ENCODE measurements around the gene PTPRG.

PTPRG gene

GRCh38 chr3:61893840-61894566 is 332.6 kb downstream of the PTPRG start:
- H3K27ac ChIP-seq: no peak overlapping the region
- no peak for TF ChIP-seq CTCF (IDR thresholded peaks at IDR 0.05)
- H3K9me3 ChIP-seq (ENCODE audit: control insufficient read depth, low read length): no peaks in the 10 kb centered on the region
- H3K4me3 ChIP-seq (ENCODE audit: low read depth, low read length): no peak overlapping the region
- H3K4me1 ChIP-seq: peaks cover 11% of the 10 kb centered on the region
- H2AFZ ChIP-seq: no peak overlapping the region
- no peaks in the 10 kb centered on the region for H3K27me3 ChIP-seq (ENCODE audit: control insufficient read depth, insufficient read depth, low read length)
- no peak overlapping the region for H3K4me2 ChIP-seq (ENCODE audit: low read length)
- H3K36me3 ChIP-seq (ENCODE audit: control insufficient read depth, insufficient read depth, low read length): no peaks in the 10 kb centered on the region
- no peak overlapping the region for H3K9ac ChIP-seq
- peaks cover 44% of the 10 kb centered on the region for H3K79me2 ChIP-seq

GRCh38 chr3:61894988-61895935 is 333.9 kb downstream of the PTPRG start:
- no peak overlapping the region for H3K27ac ChIP-seq
- no peak for TF ChIP-seq CTCF (IDR thresholded peaks at IDR 0.05)

DNA sequence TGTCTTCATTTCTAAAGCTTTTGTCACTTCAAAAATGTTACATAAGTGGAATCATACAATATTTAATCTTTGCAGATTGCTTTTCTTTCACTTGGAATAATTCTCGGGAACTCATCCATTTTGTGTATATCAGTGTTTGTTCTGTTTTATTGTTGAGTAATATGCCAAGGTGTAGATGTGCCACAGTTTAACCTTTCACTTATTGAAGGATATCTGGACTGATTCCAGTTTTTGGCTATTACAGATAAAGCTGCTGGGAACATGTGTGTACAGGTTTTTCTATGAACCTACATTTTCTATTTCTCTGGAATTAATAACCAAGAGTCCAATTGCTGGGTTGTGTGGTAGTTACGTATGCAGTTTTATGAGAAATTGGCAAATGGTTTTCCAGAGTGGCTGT is 334.9 kb downstream of the PTPRG start:
- Histone ChIP-seq H3K9ac (no peak overlapping the region), H3K4me2 (ENCODE audit: low read length) (no peak overlapping the region), H3K27me3 (ENCODE audit: control insufficient read depth, insufficient read depth, low read length) (no peaks in the 10 kb centered on the region), H3K36me3 (ENCODE audit: control insufficient read depth, insufficient read depth, low read length) (no peaks in the 10 kb centered on the region), H3K9me3 (ENCODE audit: control insufficient read depth, low read length) (no peaks in the 10 kb centered on the region), H2AFZ (no peak overlapping the region), H3K4me1 (peaks cover 28% of the 10 kb centered on the region), H3K79me2 (peaks cover 51% of the 10 kb centered on the region), H3K4me3 (ENCODE audit: low read depth, low read length) (no peak overlapping the region), H3K27ac (no peak overlapping the region)
- TF ChIP-seq CTCF (IDR thresholded peaks at IDR 0.05): no peak

More at GRCh38 chr3:61894988-61895935, 333.9 kb downstream of the PTPRG start:
- Histone ChIP-seq H3K9me3 (ENCODE audit: control insufficient read depth, low read length) (no peaks in the 10 kb centered on the region), H2AFZ (no peak overlapping the region), H3K79me2 (peaks cover 46% of the 10 kb centered on the region), H3K4me1 (peaks cover 20% of the 10 kb centered on the region), H3K27me3 (ENCODE audit: control insufficient read depth, insufficient read depth, low read length) (no peaks in the 10 kb centered on the region), H3K4me3 (ENCODE audit: low read depth, low read length) (no peak overlapping the region), H3K9ac (no peak overlapping the region), H3K36me3 (ENCODE audit: control insufficient read depth, insufficient read depth, low read length) (no peaks in the 10 kb centered on the region), H3K4me2 (ENCODE audit: low read length) (no peak overlapping the region)

DNA sequence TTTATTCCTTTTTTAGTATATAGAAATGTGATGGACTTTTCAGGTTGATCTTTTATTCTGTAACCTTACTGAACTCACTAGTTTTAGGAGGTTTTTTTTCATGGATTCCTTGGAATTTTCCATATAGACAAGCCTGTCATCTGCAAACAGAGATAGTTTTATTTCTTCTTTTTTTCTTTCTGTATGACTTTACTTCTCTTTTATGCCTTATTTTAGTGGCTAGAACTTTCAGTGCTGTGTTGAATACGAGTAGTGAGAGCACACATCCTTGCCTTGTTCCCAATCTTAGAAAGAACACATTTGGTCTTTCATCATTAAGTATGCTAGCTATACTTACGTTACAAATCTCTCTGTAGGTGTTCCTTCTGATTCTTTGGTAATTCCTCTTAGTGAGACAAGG is 336.5 kb downstream of the PTPRG start:
- Histone ChIP-seq H2AFZ (no peak overlapping the region), H3K9ac (no peak overlapping the region), H3K36me3 (ENCODE audit: control insufficient read depth, insufficient read depth, low read length) (no peaks in the 10 kb centered on the region), H3K4me2 (ENCODE audit: low read length) (no peak overlapping the region), H3K27ac (no peak overlapping the region), H3K27me3 (ENCODE audit: control insufficient read depth, insufficient read depth, low read length) (no peaks in the 10 kb centered on the region), H3K4me1 (peaks cover 39% of the 10 kb centered on the region), H3K9me3 (ENCODE audit: control insufficient read depth, low read length) (no peaks in the 10 kb centered on the region), H3K79me2 (peaks cover 56% of the 10 kb centered on the region), H3K4me3 (ENCODE audit: low read depth, low read length) (no peak overlapping the region)
- no peak for TF ChIP-seq CTCF (IDR thresholded peaks at IDR 0.05)

Measured in parathyroid adenoma (tissue), 2 donors.